MCF 10A (cell line): ENCODE results near the gene LRP2. TPM values are rescaled to one million over a fixed set of nuclear protein-coding genes. Genes with fewer than 3 reads are reported as not detected.
A peak's percentile ranks its signal among the peaks of the same experiment; 100 is the strongest.

Experiments
- BruUV-seq: library from RNA; stranded (reverse); fragments of 400-500 nt; replicated peaks from 2 replicates; lab custom pipeline; 2021; lab: Mats Ljungman, UMichigan
- CTCF ChIA-PET: fragments of 300-600 bp; sonication (Branson Sonifier 250); formaldehyde crosslinking; extraction: SDS; loops from one replicate; lab custom pipeline; 2021; ENCODE audit warnings: antibody characterized with exemption, inconsistent platforms; lab: Yijun Ruan, JAX
- POLR2A ChIA-PET: fragments of 300-600, 350-650 bp; sonication (Branson Sonifier 250); formaldehyde crosslinking; extraction: SDS; loops from one replicate; lab custom pipeline; 2020; ENCODE audit warnings: antibody characterized with exemption, inconsistent platforms; lab: Yijun Ruan, JAX
- DNase-seq: peaks from one replicate; pipeline ENCODE4 v3.0.0-alpha.2; 2018; ENCODE audit not compliant: unreplicated experiment
- H3K27ac Mint-ChIP-seq: one replicate; pipeline ENCODE4 v1.8.0; 2022; ENCODE audit warnings: mild to moderate bottlenecking, low read depth, mixed read lengths; ENCODE audit not compliant: unreplicated experiment
- H3K27me3 Mint-ChIP-seq: one replicate; pipeline ENCODE4 v1.8.0; 2022; ENCODE audit warnings: mixed read lengths; ENCODE audit not compliant: insufficient read depth, unreplicated experiment
- H3K36me3 Mint-ChIP-seq: one replicate; pipeline ENCODE4 v1.8.0; 2022; ENCODE audit warnings: mild to moderate bottlenecking, moderate library complexity, mixed read lengths; ENCODE audit not compliant: insufficient read depth, unreplicated experiment
- H3K4me1 Mint-ChIP-seq: one replicate; pipeline ENCODE4 v1.8.0; 2022; ENCODE audit warnings: mixed read lengths; ENCODE audit not compliant: insufficient read depth, unreplicated experiment
- H3K4me3 Mint-ChIP-seq: one replicate; pipeline ENCODE4 v1.8.0; 2022; ENCODE audit warnings: mild to moderate bottlenecking, moderate library complexity, mixed read lengths; ENCODE audit not compliant: unreplicated experiment
- H3K9me3 Mint-ChIP-seq: one replicate; pipeline ENCODE4 v1.8.0; 2022; ENCODE audit warnings: mixed read lengths; ENCODE audit not compliant: unreplicated experiment
- intact Hi-C: fragments of 100-400 bp; cut with micrococcal nuclease; formaldehyde crosslinking; loops from 2 replicates; pipeline ENCODE4 v1.14.1; 2022
- total RNA-seq: library from RNA; stranded (reverse); gene quantifications from 2 replicates; pipeline ENCODE4 v1.2.3, GENCODE V29; 2022
- TF ChIP-seq, protein P1 (sequence below): fragments of 200-600 bp; IDR thresholded peaks from one replicate; pipeline ENCODE4 v1.8.0; 2022; ENCODE audit warnings: antibody characterized with exemption, mild to moderate bottlenecking; ENCODE audit not compliant: unreplicated experiment

LRP2 gene
- total RNA-seq, 1 experiment from 2014 or later, result 0.07 TPM

- intact Hi-C loops, result no loop called here
Measured at GRCh38 chr2:169091761-169092519, 270.4 kb downstream of the LRP2 start.

GRCh38 chr2:169091256-169091655 lies 271.1 kb downstream of the LRP2 start:
- no peak overlapping the region for H3K27ac Mint-ChIP-seq
- H3K27me3 Mint-ChIP-seq, result no peaks in the 10 kb centered on the region
- ChIA-PET POLR2A (interaction anchor here (0.6 to 3.3 kb wide), 3 partner anchors 22 to 79 kb away, joined by 3 to 17 read pairs (median 6); partner anchors contain the start of gene DHRS9), CTCF (no interaction called here)
- no peak overlapping the region for H3K4me3 Mint-ChIP-seq
- peaks cover 44% of the 10 kb centered on the region for H3K4me1 Mint-ChIP-seq
- no TSS peak for BruUV-seq
- intact Hi-C loops, result no loop called here
- no peak for DNase-seq
- no peaks in the 10 kb centered on the region for H3K36me3 Mint-ChIP-seq
- TF ChIP-seq, protein P1, sequence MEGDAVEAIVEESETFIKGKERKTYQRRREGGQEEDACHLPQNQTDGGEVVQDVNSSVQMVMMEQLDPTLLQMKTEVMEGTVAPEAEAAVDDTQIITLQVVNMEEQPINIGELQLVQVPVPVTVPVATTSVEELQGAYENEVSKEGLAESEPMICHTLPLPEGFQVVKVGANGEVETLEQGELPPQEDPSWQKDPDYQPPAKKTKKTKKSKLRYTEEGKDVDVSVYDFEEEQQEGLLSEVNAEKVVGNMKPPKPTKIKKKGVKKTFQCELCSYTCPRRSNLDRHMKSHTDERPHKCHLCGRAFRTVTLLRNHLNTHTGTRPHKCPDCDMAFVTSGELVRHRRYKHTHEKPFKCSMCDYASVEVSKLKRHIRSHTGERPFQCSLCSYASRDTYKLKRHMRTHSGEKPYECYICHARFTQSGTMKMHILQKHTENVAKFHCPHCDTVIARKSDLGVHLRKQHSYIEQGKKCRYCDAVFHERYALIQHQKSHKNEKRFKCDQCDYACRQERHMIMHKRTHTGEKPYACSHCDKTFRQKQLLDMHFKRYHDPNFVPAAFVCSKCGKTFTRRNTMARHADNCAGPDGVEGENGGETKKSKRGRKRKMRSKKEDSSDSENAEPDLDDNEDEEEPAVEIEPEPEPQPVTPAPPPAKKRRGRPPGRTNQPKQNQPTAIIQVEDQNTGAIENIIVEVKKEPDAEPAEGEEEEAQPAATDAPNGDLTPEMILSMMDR, result no peak
- no peaks in the 10 kb centered on the region for H3K9me3 Mint-ChIP-seq

More at GRCh38 chr2:169091761-169092519, 270.4 kb downstream of the LRP2 start:
- H3K36me3 Mint-ChIP-seq, result no peaks in the 10 kb centered on the region
- peaks cover 45% of the 10 kb centered on the region for H3K4me1 Mint-ChIP-seq
- H3K4me3 Mint-ChIP-seq, result peak overlapping the region; percentile 1
- BruUV-seq, result no TSS peak
- ChIA-PET CTCF (interaction anchor here (0.7 kb wide), 1 partner anchor 29 kb away, joined by 3 read pairs; no protein-coding TSS in a partner anchor), POLR2A (interaction anchor here (0.6 to 3.3 kb wide), 6 partner anchors 20 to 129 kb away, joined by 3 to 17 read pairs (median 4); partner anchors contain the start of gene DHRS9)
- peak; percentile 97 for DNase-seq
- H3K9me3 Mint-ChIP-seq, result no peaks in the 10 kb centered on the region
- TF ChIP-seq, protein P1, result no peak
- H3K27me3 Mint-ChIP-seq, result no peaks in the 10 kb centered on the region
- peak overlapping the region; percentile 10 for H3K27ac Mint-ChIP-seq

DNA sequence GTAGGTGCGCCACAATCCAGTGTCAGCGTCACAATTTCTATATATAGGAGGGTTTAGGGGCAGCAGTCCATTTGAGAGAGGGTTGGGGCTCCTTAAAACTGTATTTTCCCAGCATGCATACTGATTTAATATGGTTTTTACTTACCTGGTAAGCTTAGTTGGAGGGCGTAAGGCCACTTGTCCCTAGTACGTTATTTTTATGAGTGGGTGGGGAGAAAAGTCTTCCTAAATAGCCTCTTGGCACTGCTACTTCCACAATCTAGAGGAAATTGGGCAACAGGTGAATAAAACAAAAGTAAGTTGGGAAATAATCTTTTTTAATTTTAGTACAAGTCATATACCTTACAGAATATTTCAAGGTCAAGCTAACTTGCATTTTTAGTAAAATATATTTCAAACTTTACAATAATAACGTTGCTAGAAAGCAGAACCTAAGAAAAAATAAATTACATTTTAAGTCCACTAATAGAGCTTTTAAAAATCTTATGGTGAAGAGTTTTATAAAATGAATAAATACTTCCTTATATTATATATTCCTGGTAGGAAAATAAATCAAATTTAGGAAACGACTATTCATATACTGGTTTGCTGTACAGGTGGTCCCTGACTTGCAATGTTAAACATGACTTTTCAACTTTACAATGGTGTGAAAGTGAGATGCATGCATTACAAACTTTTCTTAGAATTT lies 272.1 kb downstream of the LRP2 start:
- no peak overlapping the region for H3K4me3 Mint-ChIP-seq
- no peaks in the 10 kb centered on the region for H3K9me3 Mint-ChIP-seq
- TF ChIP-seq, protein P1, result no peak
- no peaks in the 10 kb centered on the region for H3K36me3 Mint-ChIP-seq
- no peaks in the 10 kb centered on the region for H3K27me3 Mint-ChIP-seq
- peaks cover 35% of the 10 kb centered on the region for H3K4me1 Mint-ChIP-seq
- BruUV-seq, result no TSS peak
- POLR2A ChIA-PET, result interaction anchor here (0.7 to 1.6 kb wide), 5 partner anchors 9 to 98 kb away, joined by 3 to 5 read pairs (median 3); no protein-coding TSS in a partner anchor
- CTCF ChIA-PET, result interaction anchor here (1.0 to 1.1 kb wide), 2 partner anchors 128 to 142 kb away, joined by 4 to 7 read pairs; no protein-coding TSS in a partner anchor
- intact Hi-C loops, result no loop called here
- peak; percentile 45 for DNase-seq
- H3K27ac Mint-ChIP-seq, result no peak overlapping the region

DNA sequence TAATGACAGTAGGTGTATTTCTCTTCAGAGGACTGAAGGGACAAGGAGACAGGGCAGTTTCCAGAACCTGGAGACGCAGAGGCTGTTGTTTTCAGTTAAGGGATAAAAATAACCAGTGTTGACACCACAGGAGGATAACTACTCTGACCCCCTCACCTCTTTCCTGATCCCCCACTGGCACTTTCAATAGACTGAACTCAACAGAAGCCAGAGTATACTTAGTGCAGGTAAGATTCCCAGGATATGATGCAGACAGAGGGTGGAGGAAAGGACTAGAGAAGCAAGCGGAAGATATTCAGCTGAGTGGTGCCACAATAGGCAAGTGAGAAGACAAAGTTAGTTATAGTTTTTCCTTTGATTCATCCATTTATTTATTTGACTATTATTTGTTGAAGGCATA lies 273.2 kb downstream of the LRP2 start:
- peak overlapping the region; percentile 6 for H3K27ac Mint-ChIP-seq
- H3K4me1 Mint-ChIP-seq, result peaks cover 27% of the 10 kb centered on the region
- H3K9me3 Mint-ChIP-seq, result no peaks in the 10 kb centered on the region
- ChIA-PET POLR2A (interaction anchor here (0.6 to 1.6 kb wide), 3 partner anchors 10 to 41 kb away, joined by 4 to 5 read pairs (median 4); no protein-coding TSS in a partner anchor), CTCF (interaction anchor here (0.6 to 1.1 kb wide), 3 partner anchors 20 to 141 kb away, joined by 4 to 7 read pairs (median 7); no protein-coding TSS in a partner anchor)
- H3K36me3 Mint-ChIP-seq, result no peaks in the 10 kb centered on the region
- no peak for DNase-seq
- BruUV-seq, result no TSS peak
- H3K27me3 Mint-ChIP-seq, result no peaks in the 10 kb centered on the region
- TF ChIP-seq, protein P1, result no peak
- intact Hi-C loops, result no loop called here
- H3K4me3 Mint-ChIP-seq, result no peak overlapping the region
